GM12801 (cell line): Measurements from ENCODE around the gene G3BP1.

ENCODE experiments used
- CTCF ChIP-seq: IDR thresholded peaks from one replicate; pipeline ENCODE4 v1.5.1; 2011; ENCODE audit warnings: control low read depth; ENCODE audit not compliant: insufficient read length; ENCODE audit errors: extremely low read depth

Gene G3BP1

GRCh38 chr5:151757233-151758140, 14.3 kb upstream of the G3BP1 start:
- TF ChIP-seq CTCF, result no peak

- no peak for TF ChIP-seq CTCF
These were observed 13.7 kb upstream of the G3BP1 start for GRCh38 chr5:151758141-151758429.

GRCh38 chr5:151758430-151759241, 13.1 kb upstream of the G3BP1 start, which contains the start of gene ATOX1:
Gene ATOX1, minus strand, starts transcription at chr5:151758631. Its CDS starts 80 bp downstream, at chr5:151758551.
- no peak for TF ChIP-seq CTCF

GRCh38 chr5:151764801-151765200, 7.0 kb upstream of the G3BP1 start:
- TF ChIP-seq CTCF, result no peak

- TF ChIP-seq CTCF, result no peak
These were observed 4.8 kb upstream of the G3BP1 start for GRCh38 chr5:151766975-151767374.

- TF ChIP-seq CTCF, result no peak
These were observed 1.1 kb upstream of the G3BP1 start for GRCh38 chr5:151770383-151771258.
